Measurements from ENCODE around the gene LZTR1.
"Not testable (repeated sequence)": the region's sequence is repeated elsewhere in the genome, so short reads cannot be mapped to it uniquely, and the experiment has no call there.

LZTR1 gene

GRCh38 chr22:20981787-20982562 is at the start of gene LZTR1:
Gene LZTR1, plus strand, starts transcription at chr22:20982297. Its CDS starts 75 bp downstream, at chr22:20982372.
- peak; percentile 84 for DNase-seq (ENCODE audit: low read depth)

GRCh38 chr22:20933910-20934309 is 48.2 kb upstream of the LZTR1 start:
- no peak for DNase-seq (ENCODE audit: low read depth)

GRCh38 chr22:20935049-20935448 is 47.0 kb upstream of the LZTR1 start:
- not testable (repeated sequence) for DNase-seq (ENCODE audit: low read depth)

GRCh38 chr22:20935780-20936539 is 46.1 kb upstream of the LZTR1 start:
- not testable (repeated sequence) for DNase-seq (ENCODE audit: low read depth)

GRCh38 chr22:20937031-20937793 is 44.9 kb upstream of the LZTR1 start:
- no peak for DNase-seq (ENCODE audit: low read depth)

- DNase-seq (ENCODE audit: low read depth), result no peak
Measured at GRCh38 chr22:20937794-20938671, 44.1 kb upstream of the LZTR1 start.

- DNase-seq (ENCODE audit: low read depth), result not testable (repeated sequence)
Measured at GRCh38 chr22:20939457-20940185, 42.5 kb upstream of the LZTR1 start.

GRCh38 chr22:20940186-20940651 is 41.9 kb upstream of the LZTR1 start:
- DNase-seq (ENCODE audit: low read depth), result peak; percentile 66

- no peak for DNase-seq (ENCODE audit: low read depth)
Measured at GRCh38 chr22:20940904-20941385, 41.2 kb upstream of the LZTR1 start.

GRCh38 chr22:20942203-20942902 is 39.7 kb upstream of the LZTR1 start:
- DNase-seq (ENCODE audit: low read depth), result not testable (repeated sequence)

GRCh38 chr22:20943104-20943933 is 38.8 kb upstream of the LZTR1 start:
- no peak for DNase-seq (ENCODE audit: low read depth)

GRCh38 chr22:20944042-20944441 is 38.1 kb upstream of the LZTR1 start:
- DNase-seq (ENCODE audit: low read depth), result no peak

- DNase-seq (ENCODE audit: low read depth), result no peak
Measured at GRCh38 chr22:20945578-20945934, 36.5 kb upstream of the LZTR1 start.

GRCh38 chr22:20946080-20946986 is 35.8 kb upstream of the LZTR1 start:
- no peak for DNase-seq (ENCODE audit: low read depth)

- DNase-seq (ENCODE audit: low read depth), result no peak
Measured at GRCh38 chr22:20946991-20947390, 35.1 kb upstream of the LZTR1 start.

GRCh38 chr22:20948450-20948849 is 33.6 kb upstream of the LZTR1 start:
- no peak for DNase-seq (ENCODE audit: low read depth)

- DNase-seq (ENCODE audit: low read depth), result no peak
Measured at GRCh38 chr22:20948989-20949388, 33.1 kb upstream of the LZTR1 start.

GRCh38 chr22:20949698-20950183 is 32.4 kb upstream of the LZTR1 start:
- DNase-seq (ENCODE audit: low read depth), result no peak
